ENCODE data around the gene DNASE1L1. TPM values are rescaled to one million over a fixed set of nuclear protein-coding genes. Genes with fewer than 3 reads are reported as not detected.

The DNASE1L1 gene
- total RNA-seq (100 to 1,000 TPM in 2 of 4 donors, 10 to 100 TPM in 2; 72.6 to 149 (median 111) TPM), polyA plus RNA-seq (10 to 100 TPM; 42.2 to 75.1 (median 71.1) TPM)
- long read RNA-seq, donor 1, transcript DNASE1L1-203 (8 exons, 2,110 nt), result major isoform, 30 of 52 reads
- long read RNA-seq, donor 1, partial matches to known transcripts, result 5 of 52 reads
- long read RNA-seq, donor 1, other reads (novel, unspliced or antisense), result 10 of 52 reads
- long read RNA-seq, donor 2, transcript DNASE1L1-203 (8 exons, 2,110 nt), result major isoform, 37 of 62 reads
- long read RNA-seq, donor 2, partial matches to known transcripts, result 9 of 62 reads
- long read RNA-seq, donor 2, other reads (novel, unspliced or antisense), result 9 of 62 reads

GRCh38 chrX:154409222-154409871 lies at the start of gene DNASE1L1:
Gene DNASE1L1, minus strand, starts transcription at chrX:154409254. Its CDS starts 3,686 bp downstream, at chrX:154405568.
- WGBS, 3 donors, result 17 to 47% (median 39%) methylated on average over 13 to 26 of the region's 26 CpGs
- H3K9me3 ChIP-seq, result no peaks in the 10 kb centered on the region
- TF ChIP-seq CTCF (IDR thresholded peaks at IDR 0.05), result no peak
- DNase-seq (peak; percentile 89 to 94), ATAC-seq (peak; percentile 86 to 89 (median 87))
- peak within 1 kb of the TSS; percentile 69 for H3K4me3 ChIP-seq
- peak within 1 kb of the TSS; percentile 93 for H3K27ac ChIP-seq
- peaks cover 0 to 17% of the 10 kb centered on the region in 2 donors for H3K36me3 ChIP-seq (ENCODE audit: insufficient read depth in 1 of 2, low read depth in 1 of 2)
- H3K4me1 ChIP-seq, result no peaks in the 10 kb centered on the region
- no peaks in the 10 kb centered on the region for H3K27me3 ChIP-seq (ENCODE audit: insufficient read depth in 3 of 3, low read length in 2 of 3)
- intact Hi-C loops (cut with DNase I), result no loop called here

GRCh38 chrX:154458116-154458953 lies 49.3 kb upstream of the DNASE1L1 start, which contains the start of gene PLXNA3:
Gene PLXNA3, plus strand, starts transcription at chrX:154458281. Its CDS starts 1,903 bp downstream, at chrX:154460184.
- TF ChIP-seq CTCF (IDR thresholded peaks at IDR 0.05), result no peak
- intact Hi-C loops (cut with DNase I), result no loop called here
- peak within 1 kb of the TSS; percentile 41 for H3K27ac ChIP-seq
- DNase-seq, result peak; percentile 53 to 68
- 2 to 38% (median 20%) methylated on average over 1 to 84 of the region's 88 CpGs for WGBS, 3 donors
- ATAC-seq, result peak; percentile 53 to 75 (median 65)
- no peaks in the 10 kb centered on the region for H3K9me3 ChIP-seq
- H3K4me1 ChIP-seq, result no peaks in the 10 kb centered on the region
- peak within 1 kb of the TSS; percentile 69 for H3K4me3 ChIP-seq
- no peaks in the 10 kb centered on the region for H3K27me3 ChIP-seq (ENCODE audit: insufficient read depth in 3 of 3, low read length in 2 of 3)
- peaks cover 0 to 6% of the 10 kb centered on the region in 2 donors for H3K36me3 ChIP-seq (ENCODE audit: insufficient read depth in 1 of 2, low read depth in 1 of 2)

GRCh38 chrX:154457491-154458115 lies 48.5 kb upstream of the DNASE1L1 start:
- intact Hi-C loops (cut with DNase I), result no loop called here
- Histone ChIP-seq H3K27me3 (ENCODE audit: insufficient read depth in 3 of 3, low read length in 2 of 3) (no peaks in the 10 kb centered on the region), H3K36me3 (ENCODE audit: insufficient read depth in 1 of 2, low read depth in 1 of 2) (peaks cover 0 to 13% of the 10 kb centered on the region in 2 donors), H3K4me3 (peak overlapping the region; percentile 69), H3K27ac (peak overlapping the region; percentile 41), H3K9me3 (no peaks in the 10 kb centered on the region), H3K4me1 (no peaks in the 10 kb centered on the region)
- DNase-seq, result no peak
- 4 to 32% (median 12%) methylated on average over 17 to 65 of the region's 65 CpGs for WGBS, 3 donors
- no peak for TF ChIP-seq CTCF (IDR thresholded peaks at IDR 0.05)
- ATAC-seq, result peak; percentile 22 to 53 (median 46)

GRCh38 chrX:154452823-154453222 lies 43.8 kb upstream of the DNASE1L1 start:
- TF ChIP-seq CTCF (IDR thresholded peaks at IDR 0.05), result no peak
- peaks cover 2 to 47% of the 10 kb centered on the region in 2 donors for H3K36me3 ChIP-seq (ENCODE audit: insufficient read depth in 1 of 2, low read depth in 1 of 2)
- intact Hi-C loops (cut with DNase I), result no loop called here
- H3K27me3 ChIP-seq (ENCODE audit: insufficient read depth in 3 of 3, low read length in 2 of 3), result no peaks in the 10 kb centered on the region
- DNase-seq (no peak), ATAC-seq (no peak)
- 76 to 84% (median 81%) methylated on average over 9 of the region's 9 CpGs for WGBS, 3 donors
- H3K27ac ChIP-seq, result no peak overlapping the region
- H3K4me1 ChIP-seq, result no peaks in the 10 kb centered on the region
- no peak overlapping the region for H3K4me3 ChIP-seq
- H3K9me3 ChIP-seq, result no peaks in the 10 kb centered on the region

Measured in psoas muscle (tissue), 8 donors.